OCI-LY7 (cell line): Measurements from ENCODE around the gene VPS35L. TPM values are rescaled to one million over a fixed set of nuclear protein-coding genes. Genes with fewer than 3 reads are reported as not detected.

Experiments used
- BruUV-seq: library from RNA; stranded (reverse); fragments of 400-500 nt; replicated peaks from 2 replicates; lab custom pipeline; 2021; lab: Mats Ljungman, UMichigan
- CTCF ChIA-PET: fragments of 300-600 bp; sonication (Branson Sonifier 250); formaldehyde crosslinking; loops from one replicate; lab custom pipeline; 2022; ENCODE audit warnings: antibody characterized with exemption; ENCODE audit not compliant: unreplicated experiment; lab: Charles Lee
- POLR2A ChIA-PET: fragments of 300-600 bp; sonication (Branson Sonifier 250); formaldehyde crosslinking; loops from one replicate; lab custom pipeline; 2022; ENCODE audit warnings: antibody characterized with exemption; lab: Charles Lee
- DNase-seq: peaks from one replicate; pipeline ENCODE4 v3.0.0-alpha.2; 2015; ENCODE audit warnings: low spot score
- H2AFZ ChIP-seq: fragments of 200-600 bp; sonication (generic), shearing (Covaris generic); 2 replicates; pipeline ENCODE4 v1.6.1; 2014; ENCODE audit warnings: mild to moderate bottlenecking, antibody characterized with exemption, low read length, moderate library complexity
- H3K27ac ChIP-seq: fragments of 200-600 bp; sonication (generic); 2 replicates; pipeline ENCODE4 v1.5.1; 2014; ENCODE audit warnings: mixed run types, low read depth, mild to moderate bottlenecking, moderate library complexity, low read length, inconsistent platforms; ENCODE audit not compliant: poor library complexity, severe bottlenecking
- H3K36me3 ChIP-seq: fragments of 200-600 bp; sonication (generic); 2 replicates; pipeline ENCODE4 v1.6.1; 2014; ENCODE audit warnings: mild to moderate bottlenecking, antibody characterized with exemption, low read length, moderate library complexity, mixed read lengths; ENCODE audit not compliant: insufficient read depth
- H3K4me1 ChIP-seq: fragments of 200-600 bp; sonication (generic); 2 replicates; pipeline ENCODE4 v1.5.1; 2014; ENCODE audit warnings: mild to moderate bottlenecking, low read length; ENCODE audit not compliant: insufficient read depth, poor library complexity, severe bottlenecking
- H3K4me2 ChIP-seq: fragments of 200-600 bp; sonication (generic); 2 replicates; pipeline ENCODE4 v1.6.1; 2014; ENCODE audit warnings: mild to moderate bottlenecking, low read length
- H3K4me3 ChIP-seq: fragments of 200-600 bp; sonication (generic); 2 replicates; pipeline ENCODE4 v1.5.1; 2014; ENCODE audit warnings: mild to moderate bottlenecking, low read depth, low read length; ENCODE audit not compliant: poor library complexity, severe bottlenecking
- H3K79me2 ChIP-seq: fragments of 200-600 bp; sonication (generic); 2 replicates; pipeline ENCODE4 v1.6.1; 2016; ENCODE audit warnings: low read depth, mild to moderate bottlenecking, low read length, moderate library complexity, mixed read lengths; ENCODE audit not compliant: insufficient read depth
- H3K9me2 ChIP-seq: fragments of 200-600 bp; sonication (generic); 2 replicates; pipeline ENCODE4 v1.6.1; 2016; ENCODE audit warnings: mild to moderate bottlenecking, low read length, mixed read lengths; ENCODE audit not compliant: insufficient read depth
- H3K9me3 ChIP-seq: fragments of 200-600 bp; sonication (generic); 2 replicates; pipeline ENCODE4 v1.6.1; 2014; ENCODE audit warnings: mild to moderate bottlenecking, mixed run types, low read length, mixed read lengths
- H4K20me1 ChIP-seq: fragments of 200-600 bp; sonication (generic); 2 replicates; pipeline ENCODE4 v1.6.1; 2014; ENCODE audit warnings: mild to moderate bottlenecking, antibody characterized with exemption, low read length, moderate library complexity, mixed read lengths; ENCODE audit not compliant: insufficient read depth
- CTCF ChIP-seq: fragments of 200-600 bp; sonication (generic); conservative IDR thresholded peaks from 2 replicates; pipeline ENCODE4 v1.5.1; 2014; ENCODE audit warnings: mild to moderate bottlenecking, antibody characterized with exemption, low read length, moderate library complexity, mixed read lengths
- EZH2phosphoT487 ChIP-seq: fragments of 200-600 bp; sonication (generic); IDR thresholded peaks from 2 replicates; pipeline ENCODE4 v1.6.1; 2018; ENCODE audit warnings: low read depth, borderline replicate concordance, mild to moderate bottlenecking, mixed run types, antibody characterized with exemption, low read length, moderate library complexity, mixed read lengths
- intact Hi-C: fragments of 100-400 bp; cut with micrococcal nuclease; formaldehyde crosslinking; loops from one replicate; pipeline ENCODE4 v1.10.0; 2022; ENCODE audit not compliant: unreplicated experiment
- total RNA-seq, 2 experiments: library from RNA; depleted of rRNA in 1 of 2; stranded (reverse); fragments of >200 nt in 1 of 2; shearing (Covaris generic) in 1 of 2; gene quantifications; 2 replicates each; pipeline ENCODE4 v1.2.3, GENCODE V29; 2014 to 2022

VPS35L gene
- total RNA-seq, 2 experiments from 2014 or later = 16.5 to 65.2 TPM

DNA sequence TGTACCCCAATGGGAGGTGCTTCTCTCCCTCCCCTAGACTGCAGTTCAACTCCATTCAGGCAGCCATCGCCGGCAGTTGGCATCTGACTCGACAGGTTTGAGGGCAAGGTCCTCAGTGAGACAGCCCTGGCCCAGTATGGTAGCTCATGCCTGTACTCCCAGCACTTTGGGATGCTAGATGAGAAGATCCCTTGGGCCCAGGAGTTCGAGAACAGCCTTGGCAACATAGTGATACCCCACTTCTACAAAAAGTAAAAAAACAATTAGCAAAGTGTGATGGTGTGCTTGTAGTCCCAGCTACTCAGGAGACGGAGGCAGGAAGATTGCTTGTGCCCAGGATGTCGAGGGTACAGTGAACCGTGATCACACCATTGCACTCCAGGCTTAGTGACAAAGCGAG, 12.1 kb downstream of the VPS35L start:
- BruUV-seq = no TSS peak
- Histone ChIP-seq H3K4me3 (no peak overlapping the region), H4K20me1 (no peaks in the 10 kb centered on the region), H3K79me2 (no peaks in the 10 kb centered on the region), H3K4me1 (no peaks in the 10 kb centered on the region), H3K9me2 (no peaks in the 10 kb centered on the region), H3K27ac (no peak overlapping the region), H2AFZ (no peak overlapping the region), H3K4me2 (no peak overlapping the region), H3K36me3 (peaks cover 55% of the 10 kb centered on the region), H3K9me3 (no peaks in the 10 kb centered on the region)
- TF ChIP-seq EZH2phosphoT487 = no peak
- no peak for TF ChIP-seq CTCF
- ChIA-PET CTCF (no interaction called here), POLR2A (interaction anchor here (0.7 kb wide), 1 partner anchor 216 kb away, joined by 3 read pairs; no protein-coding TSS in a partner anchor)
- intact Hi-C loops = no loop called here
- DNase-seq = no peak

DNA sequence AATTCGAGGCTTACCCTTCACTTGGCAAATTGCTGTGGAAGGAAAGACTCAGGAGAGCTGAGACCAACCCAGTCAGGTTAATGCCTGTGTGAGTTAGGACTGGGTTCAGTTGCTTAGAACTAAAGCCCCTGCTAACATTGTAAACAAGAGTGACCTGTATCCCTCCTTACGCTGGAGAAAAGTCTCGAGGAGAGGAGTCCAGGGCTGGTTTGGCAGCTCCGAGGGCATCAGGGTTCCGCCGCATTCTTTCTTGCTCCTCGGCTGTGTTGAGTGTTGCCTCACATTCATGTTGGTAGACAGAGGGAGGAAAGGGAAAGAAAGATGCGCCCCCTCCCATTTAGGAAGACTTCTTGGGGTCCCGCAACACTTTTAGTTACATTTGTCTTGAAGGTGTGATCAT, 18.5 kb downstream of the VPS35L start:
- Histone ChIP-seq H3K9me3 (no peaks in the 10 kb centered on the region), H3K79me2 (no peaks in the 10 kb centered on the region), H3K4me3 (no peak overlapping the region), H3K4me2 (no peak overlapping the region), H4K20me1 (no peaks in the 10 kb centered on the region), H3K4me1 (no peaks in the 10 kb centered on the region), H3K27ac (no peak overlapping the region), H2AFZ (no peak overlapping the region), H3K9me2 (no peaks in the 10 kb centered on the region), H3K36me3 (peaks cover 69% of the 10 kb centered on the region)
- CTCF ChIA-PET = no interaction called here
- TF ChIP-seq EZH2phosphoT487 (no peak), CTCF (no peak)
- no TSS peak for BruUV-seq
- POLR2A ChIA-PET = no interaction called here
- no peak for DNase-seq
- intact Hi-C loops = no loop called here

- H3K4me1 ChIP-seq = no peaks in the 10 kb centered on the region
- CTCF ChIA-PET = no interaction called here
- no peak for DNase-seq
- TSS peak; percentile 39 for BruUV-seq
- no peaks in the 10 kb centered on the region for H3K79me2 ChIP-seq
- TF ChIP-seq CTCF (no peak), EZH2phosphoT487 (no peak)
- peaks cover 67% of the 10 kb centered on the region for H3K36me3 ChIP-seq
- intact Hi-C loops = no loop called here
- H3K27ac ChIP-seq = no peak overlapping the region
- no peaks in the 10 kb centered on the region for H3K9me3 ChIP-seq
- H2AFZ ChIP-seq = no peak overlapping the region
- H4K20me1 ChIP-seq = no peaks in the 10 kb centered on the region
- no peak overlapping the region for H3K4me3 ChIP-seq
- POLR2A ChIA-PET = no interaction called here
- no peaks in the 10 kb centered on the region for H3K9me2 ChIP-seq
- H3K4me2 ChIP-seq = no peak overlapping the region
These were observed 19.1 kb downstream of the VPS35L start for GRCh38 chr16:19574615-19575014.
